GM12878 (cell line): ENCODE results near the gene UMOD. TPM values are rescaled to one million over a fixed set of nuclear protein-coding genes. Genes with fewer than 3 reads are reported as not detected.

ENCODE experiments used
- ATAC-seq: fragments of 200-7000 bp; cut with Tn5 transposase; 3 replicates; pipeline ENCODE4 v1.9.1; 2020; ENCODE audit warnings: mild to moderate bottlenecking, moderate library complexity
- BruUV-seq: library from RNA; stranded (reverse); fragments of 400-500 nt; replicated peaks from 2 replicates; lab custom pipeline; 2021; lab: Mats Ljungman, UMichigan
- CTCF ChIA-PET: fragments of 300-600 bp; sonication (Branson Sonifier 250); formaldehyde crosslinking; extraction: SDS; loops from one replicate; lab custom pipeline; 2021; ENCODE audit warnings: inconsistent platforms; lab: Yijun Ruan, JAX
- POLR2A ChIA-PET: fragments of 350-600 bp; formaldehyde crosslinking; extraction: SDS; loops from one replicate; lab custom pipeline; 2021; ENCODE audit warnings: inconsistent platforms; lab: Charles Lee
- RAD21 ChIA-PET: fragments of 300-600 bp; sonication (Branson Sonifier 250); formaldehyde crosslinking; loops from one replicate; lab custom pipeline; 2023; ENCODE audit warnings: antibody characterized with exemption; ENCODE audit not compliant: unreplicated experiment; lab: Charles Lee
- SMC1A ChIA-PET: fragments of 300-600 bp; sonication (Branson Sonifier 250); formaldehyde crosslinking; loops from one replicate; lab custom pipeline; 2023; ENCODE audit not compliant: unreplicated experiment, uncharacterized antibody; lab: Charles Lee
- DNase-seq: peaks from one replicate; pipeline ENCODE4 v3.0.0-alpha.2; 2011; ENCODE audit warnings: low read depth, low spot score
- FAIRE-seq: peaks from 3 replicates; lab custom pipeline; 2011; peaks lifted over from hg19 to GRCh38; lab: Jason Lieb, UNC
- H2AFZ ChIP-seq: 2 replicates; pipeline ENCODE4 v1.6.0; 2011; ENCODE audit warnings: low read depth, low read length, control low read depth; ENCODE audit not compliant: control insufficient read depth
- H3K27ac ChIP-seq: 2 replicates; pipeline ENCODE4 v1.5.1; 2011; ENCODE audit warnings: control low read depth; ENCODE audit not compliant: control insufficient read depth, insufficient read depth
- H3K27me3 ChIP-seq, 2 experiments: replicated peaks in 1 of 2; 2 replicates each; pipeline versions ENCODE4 v1.6.0 to v1.6.1; 2011; ENCODE audit warnings: low read length in 1 of 2; ENCODE audit not compliant: control insufficient read depth in 2 of 2, insufficient read depth in 2 of 2
- H3K36me3 ChIP-seq, 2 experiments: 2 replicates each; pipeline ENCODE4 v1.5.1; 2011; ENCODE audit warnings: low read length in 1 of 2; ENCODE audit not compliant: control insufficient read depth in 2 of 2, insufficient read depth in 2 of 2
- H3K4me1 ChIP-seq: 2 replicates; pipeline ENCODE4 v1.6.1; 2011; ENCODE audit warnings: mild to moderate bottlenecking, low read length, moderate library complexity, mixed read lengths; ENCODE audit not compliant: control insufficient read depth, insufficient read depth
- H3K4me2 ChIP-seq: 2 replicates; pipeline ENCODE4 v1.6.0; 2011; ENCODE audit warnings: control low read depth; ENCODE audit not compliant: control insufficient read depth, insufficient read depth
- H3K4me3 ChIP-seq: fragments of 200-600 bp; sonication (generic); 2 replicates; pipeline ENCODE4 v1.5.1; 2016
- H3K79me2 ChIP-seq: 2 replicates; pipeline ENCODE4 v1.6.0; 2011; ENCODE audit warnings: low read length; ENCODE audit not compliant: control insufficient read depth, insufficient read depth
- H3K9ac ChIP-seq: 2 replicates; pipeline ENCODE4 v1.8.0; 2011; ENCODE audit warnings: low read length, control low read depth, mixed read lengths; ENCODE audit not compliant: control insufficient read depth, insufficient read depth
- H3K9me3 ChIP-seq: replicated peaks from 3 replicates; pipeline ENCODE4 v1.5.1; 2011; ENCODE audit warnings: mild to moderate bottlenecking, low read length; ENCODE audit not compliant: control insufficient read depth, insufficient read depth
- H4K20me1 ChIP-seq: 2 replicates; pipeline ENCODE4 v1.6.0; 2011; ENCODE audit not compliant: control insufficient read depth, insufficient read depth
- BCL3 ChIP-seq: IDR thresholded peaks from 2 replicates; pipeline ENCODE4 v1.6.1; 2011; ENCODE audit warnings: borderline replicate concordance, low read depth, mild to moderate bottlenecking, moderate library complexity, low read length; ENCODE audit not compliant: insufficient read depth, poor library complexity, severe bottlenecking
- CREM ChIP-seq: IDR thresholded peaks from 2 replicates; pipeline ENCODE4 v1.6.1; 2014; ENCODE audit warnings: antibody characterized with exemption, low read depth
- E4F1 ChIP-seq: fragments of 450-650 bp; IDR thresholded peaks from 2 replicates; pipeline ENCODE4 v1.6.1; 2018; ENCODE audit warnings: borderline replicate concordance, mild to moderate bottlenecking; ENCODE audit not compliant: partially characterized antibody
- EGR1 ChIP-seq, 2 experiments: IDR thresholded peaks; 1 replicate in 1 of 2; 2 replicates in 1 of 2; pipeline ENCODE4 v1.6.1; 2011 to 2012; ENCODE audit warnings: low read depth in 2 of 2, low read length in 2 of 2, borderline replicate concordance in 1 of 2, mild to moderate bottlenecking in 1 of 2, moderate library complexity in 1 of 2
- FOXK2 ChIP-seq: fragments of 450-650 bp; IDR thresholded peaks from 2 replicates; pipeline ENCODE4 v1.6.1; 2017; ENCODE audit warnings: mild to moderate bottlenecking, moderate library complexity
- IKZF2 ChIP-seq, 2 experiments: fragments of 450-650 bp; IDR thresholded peaks; 2 replicates each; pipeline ENCODE4 v1.6.1; 2017; ENCODE audit warnings: mild to moderate bottlenecking in 2 of 2, moderate library complexity in 2 of 2
- KDM1A ChIP-seq: fragments of 200-600 bp; sonication (generic); IDR thresholded peaks from 2 replicates; pipeline ENCODE4 v1.6.1; 2016; ENCODE audit warnings: borderline replicate concordance
- NBN ChIP-seq: fragments of 450-650 bp; IDR thresholded peaks from 2 replicates; pipeline ENCODE4 v1.6.1; 2016
- NR2F1 ChIP-seq: fragments of 450-650 bp; conservative IDR thresholded peaks from 2 replicates; pipeline ENCODE4 v1.6.1; 2017; ENCODE audit warnings: mild to moderate bottlenecking
- POLR2A ChIP-seq: IDR thresholded peaks from 2 replicates; pipeline ENCODE4 v1.6.1; 2011; ENCODE audit warnings: low read depth, mild to moderate bottlenecking, low read length
- POLR2AphosphoS2 ChIP-seq: IDR thresholded peaks from 2 replicates; pipeline ENCODE4 v1.6.1; 2011; ENCODE audit warnings: low read depth, mild to moderate bottlenecking, low read length, improper control_type of control experiment, moderate library complexity
- PRDM15 ChIP-seq: fragments of 450-650 bp; formaldehyde crosslinking; IDR thresholded peaks from 2 replicates; pipeline ENCODE4 v1.4.0; 2020; ENCODE audit warnings: mild to moderate bottlenecking, moderate library complexity
- SPI1 ChIP-seq: IDR thresholded peaks from 2 replicates; pipeline ENCODE4 v1.6.1; 2011; ENCODE audit warnings: low read depth, mild to moderate bottlenecking, low read length, moderate library complexity, borderline replicate concordance; ENCODE audit not compliant: insufficient read depth
- TBL1XR1 ChIP-seq: IDR thresholded peaks from 2 replicates; pipeline ENCODE4 v1.6.1; 2012; ENCODE audit warnings: low read depth, low read length, improper control_type of control experiment
- ZNF274 ChIP-seq: IDR thresholded peaks from one replicate; pipeline ENCODE4 v1.8.0; 2011; ENCODE audit not compliant: insufficient read length, insufficient read depth
- WGBS: methylation state at CpG from one replicate; pipeline ENCODE4 v1.1.6; 2016; ENCODE audit warnings: low lambda C conversion rate; ENCODE audit not compliant: insufficient replicate concordance, insufficient coverage; ENCODE audit errors: missing lambda C conversion rate; 5-methylcytosine and 5-hydroxymethylcytosine counted together
- in situ Hi-C: fragments of 300-500 bp; cut with MboI; formaldehyde crosslinking; loops from 9 replicates; pipeline ENCODE4 v1.14.3; 2018; ENCODE audit warnings: mixed read lengths
- intact Hi-C: fragments of 100-400 bp; cut with micrococcal nuclease; formaldehyde crosslinking; loops from one replicate; pipeline ENCODE4 v1.14.2; 2022; ENCODE audit not compliant: unreplicated experiment
- polyA plus RNA-seq, 11 experiments: library from polyadenylated mRNA; depleted of rRNA in 4 of 11; unstranded in 6 of 11; stranded (reverse) in 5 of 11; fragments of >200 nt; fragmentation: Nextera tagmentation in 4 of 11; fragmentation: Illumina TruSeq in 1 of 11; extraction: Ambion mirVana in 4 of 11; extraction: Trizol in 1 of 11; gene quantifications; 1 replicate in 1 of 11; 2 replicates in 10 of 11; pipeline versions ENCODE4 v1.2.1 to v1.2.3, GENCODE V29; 2011 to 2016; ENCODE audit warnings: inconsistent platforms in 2 of 11, missing spikeins in 2 of 11, low read depth in 1 of 11
- total RNA-seq, 4 experiments: library from RNA; depleted of rRNA in 3 of 4; stranded (reverse); fragments of >200 nt in 3 of 4; fragmentation: Illumina TruSeq in 1 of 4; extraction: Trizol in 1 of 4; gene quantifications; 2 replicates each; pipeline versions ENCODE4 v1.2.1 to v1.2.3, GENCODE V29; 2013 to 2021

The UMOD gene
- total and polyA plus RNA-seq, 10 of the 15 experiments (the other 5 are each of a cell fraction or from before 2014, with no cell fraction given) = not detected

GRCh38 chr16:20347666-20348364 lies 4.7 kb downstream of the UMOD start:
- SMC1A ChIA-PET = no interaction called here
- CTCF ChIA-PET = no interaction called here
- no peak overlapping the region for H3K9ac ChIP-seq
- no peaks in the 10 kb centered on the region for H3K9me3 ChIP-seq
- no peaks in the 10 kb centered on the region; a peak in 1 of 4 replicates for H3K27me3 ChIP-seq
- intact Hi-C loops = no loop called here
- FAIRE-seq (no peak), ATAC-seq (no peak), DNase-seq (no peak)
- H3K27ac ChIP-seq = no peak overlapping the region
- H3K4me3 ChIP-seq = no peak overlapping the region
- WGBS = 17% methylated on average over 12 of the region's 12 CpGs
- H3K79me2 ChIP-seq = no peaks in the 10 kb centered on the region
- no TSS peak for BruUV-seq
- POLR2A ChIA-PET = no interaction called here
- RAD21 ChIA-PET = no interaction called here
- no peaks in the 10 kb centered on the region for H4K20me1 ChIP-seq
- H2AFZ ChIP-seq = no peak overlapping the region
- H3K36me3 ChIP-seq = no peaks in the 10 kb centered on the region
- H3K4me2 ChIP-seq = no peak overlapping the region
- no peaks in the 10 kb centered on the region for H3K4me1 ChIP-seq
- in situ Hi-C loops = no loop called here
- TF ChIP-seq TBL1XR1 = no peak
- TF ChIP-seq FOXK2 = no peak
- TF ChIP-seq CREM = no peak
- no peak for TF ChIP-seq BCL3
- no peak for TF ChIP-seq KDM1A
- TF ChIP-seq SPI1 = no peak
- no peak for TF ChIP-seq IKZF2 (IDR thresholded peaks at IDR 0.05)
- no peak for TF ChIP-seq E4F1
- no peak for TF ChIP-seq NR2F1
- TF ChIP-seq POLR2AphosphoS2 = no peak
- no peak for TF ChIP-seq PRDM15 (CRISPR knock-in tag)
- no peak for TF ChIP-seq POLR2A
- TF ChIP-seq ZNF274 = no peak
- no peak for TF ChIP-seq EGR1 (IDR thresholded peaks at IDR 0.05; ENCODE audit: borderline replicate concordance in 1 of 2, low read depth in 2 of 2, low read length in 2 of 2)
- no peak for TF ChIP-seq NBN
